ENCODE measurements around the gene CYGB. TPM values are rescaled to one million over a fixed set of nuclear protein-coding genes. Genes with fewer than 3 reads are reported as not detected.

Gene CYGB
- total and polyA plus RNA-seq, 10 of the 15 experiments (the other 5 are each of a cell fraction or from before 2014, with no cell fraction given): 0.34 TPM; not detected in 9

DNA sequence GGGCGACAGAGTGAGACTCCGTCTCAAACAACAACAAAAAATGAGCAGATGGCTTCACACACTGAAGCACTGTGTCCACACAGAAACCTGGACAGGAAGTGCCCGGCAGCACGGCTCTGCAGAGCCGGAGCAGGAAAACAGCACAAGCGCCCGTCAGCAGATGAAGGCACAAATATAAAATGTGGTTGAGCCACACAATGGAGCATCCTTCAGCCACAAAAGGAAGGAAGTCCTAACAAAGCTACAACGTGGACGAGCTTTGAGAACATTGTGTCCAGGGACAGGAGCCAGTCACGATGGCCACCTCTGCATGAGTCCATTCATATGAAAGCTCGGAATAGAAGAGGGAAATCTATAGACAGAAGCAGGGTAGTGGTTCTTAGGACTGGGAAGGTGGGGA lies 51.9 kb downstream of the CYGB start:
- FAIRE-seq: peak; percentile 18

DNA sequence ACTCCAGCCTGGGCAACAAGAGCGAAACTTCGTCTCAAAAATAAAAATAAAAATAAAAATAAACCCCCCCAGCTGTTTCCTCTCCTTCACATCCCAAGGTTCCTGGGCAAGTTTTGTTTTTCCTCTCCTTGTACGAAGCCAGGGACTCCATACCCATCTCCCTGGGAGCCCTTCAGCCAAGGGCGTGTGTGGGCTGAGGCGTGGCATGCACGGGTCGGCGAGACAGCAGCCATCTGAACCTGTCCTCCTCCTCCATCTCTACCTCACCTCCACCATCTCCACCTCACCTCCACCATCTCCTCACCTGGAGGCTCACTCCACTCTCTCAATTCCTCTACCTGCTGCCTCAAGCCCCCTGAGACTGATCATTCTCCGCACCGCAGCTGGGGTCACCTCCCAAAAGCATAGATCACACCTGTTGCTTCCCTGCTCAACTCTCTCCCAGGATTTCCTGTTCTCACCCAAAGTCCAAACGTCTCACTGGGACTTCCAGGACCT lies 53.2 kb downstream of the CYGB start:
- peak overlapping the region; percentile 13; the same call in 1 of the 2 replicates for H3K4me2 ChIP-seq (ENCODE audit: control insufficient read depth, insufficient read depth)
- no peaks in the 10 kb centered on the region for H3K27me3 ChIP-seq (replicated peaks in 1 of 2; ENCODE audit: control insufficient read depth in 2 of 2, insufficient read depth in 2 of 2, low read length in 1 of 2)
- FAIRE-seq (peak; percentile 75), DNase-seq (ENCODE audit: low read depth, low spot score) (no peak), ATAC-seq (no peak)
- no peak overlapping the region for H2AFZ ChIP-seq (ENCODE audit: control insufficient read depth, low read depth, low read length)
- ChIA-PET RAD21 (ENCODE audit: unreplicated experiment) (no interaction called here), POLR2A (interaction anchor here (6.9 kb wide), 1 partner anchor 16 kb away, joined by 101 read pairs; the partner anchor contains the start of gene RHBDF2), SMC1A (ENCODE audit: uncharacterized antibody, unreplicated experiment) (interaction anchor here (5.4 to 12.0 kb wide), 2 partner anchors 8 to 16 kb away, joined by 49 to 115 read pairs; partner anchors contain the start of gene RHBDF2), CTCF (interaction anchor here (0.9 to 2.5 kb wide), 2 partner anchors 8 to 14 kb away, joined by 6 to 8 read pairs; no protein-coding TSS in a partner anchor)
- no peak overlapping the region for H3K4me3 ChIP-seq
- WGBS (ENCODE audit: insufficient coverage, insufficient replicate concordance, low lambda C conversion rate, missing lambda C conversion rate): 89% methylated on average over 11 of the region's 11 CpGs
- H3K36me3 ChIP-seq (ENCODE audit: control insufficient read depth in 2 of 2, insufficient read depth in 2 of 2, low read length in 1 of 2): no peaks in the 10 kb centered on the region; a peak in 1 of 4 replicates
- H3K79me2 ChIP-seq (ENCODE audit: control insufficient read depth, insufficient read depth, low read length): peaks cover 8% of the 10 kb centered on the region; the same call in 1 of the 2 replicates
- intact Hi-C loops (cut with micrococcal nuclease; ENCODE audit: unreplicated experiment): no loop called here
- H4K20me1 ChIP-seq (ENCODE audit: control insufficient read depth, insufficient read depth): no peaks in the 10 kb centered on the region
- BruUV-seq (replicated peaks): no TSS peak
- H3K27ac ChIP-seq (ENCODE audit: control insufficient read depth, insufficient read depth): peak overlapping the region; percentile 30; the same call in 1 of the 2 replicates
- in situ Hi-C loops (cut with MboI): no loop called here
- no peak overlapping the region for H3K9ac ChIP-seq (ENCODE audit: control insufficient read depth, insufficient read depth, low read length)
- peaks cover 53% of the 10 kb centered on the region for H3K4me1 ChIP-seq (ENCODE audit: control insufficient read depth, insufficient read depth, low read length)
- H3K9me3 ChIP-seq (replicated peaks; ENCODE audit: control insufficient read depth, insufficient read depth, low read length): no peaks in the 10 kb centered on the region
- TF ChIP-seq ZNF384 (IDR thresholded peaks at IDR 0.05; ENCODE audit: borderline replicate concordance, low read depth, low read length): no peak
- TF ChIP-seq, protein P1, sequence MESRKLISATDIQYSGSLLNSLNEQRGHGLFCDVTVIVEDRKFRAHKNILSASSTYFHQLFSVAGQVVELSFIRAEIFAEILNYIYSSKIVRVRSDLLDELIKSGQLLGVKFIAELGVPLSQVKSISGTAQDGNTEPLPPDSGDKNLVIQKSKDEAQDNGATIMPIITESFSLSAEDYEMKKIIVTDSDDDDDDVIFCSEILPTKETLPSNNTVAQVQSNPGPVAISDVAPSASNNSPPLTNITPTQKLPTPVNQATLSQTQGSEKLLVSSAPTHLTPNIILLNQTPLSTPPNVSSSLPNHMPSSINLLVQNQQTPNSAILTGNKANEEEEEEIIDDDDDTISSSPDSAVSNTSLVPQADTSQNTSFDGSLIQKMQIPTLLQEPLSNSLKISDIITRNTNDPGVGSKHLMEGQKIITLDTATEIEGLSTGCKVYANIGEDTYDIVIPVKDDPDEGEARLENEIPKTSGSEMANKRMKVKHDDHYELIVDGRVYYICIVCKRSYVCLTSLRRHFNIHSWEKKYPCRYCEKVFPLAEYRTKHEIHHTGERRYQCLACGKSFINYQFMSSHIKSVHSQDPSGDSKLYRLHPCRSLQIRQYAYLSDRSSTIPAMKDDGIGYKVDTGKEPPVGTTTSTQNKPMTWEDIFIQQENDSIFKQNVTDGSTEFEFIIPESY (IDR thresholded peaks at IDR 0.05): no peak
- no peak for TF ChIP-seq SIN3A (IDR thresholded peaks at IDR 0.05; ENCODE audit: low read depth, low read length)
- TF ChIP-seq, protein P2, sequence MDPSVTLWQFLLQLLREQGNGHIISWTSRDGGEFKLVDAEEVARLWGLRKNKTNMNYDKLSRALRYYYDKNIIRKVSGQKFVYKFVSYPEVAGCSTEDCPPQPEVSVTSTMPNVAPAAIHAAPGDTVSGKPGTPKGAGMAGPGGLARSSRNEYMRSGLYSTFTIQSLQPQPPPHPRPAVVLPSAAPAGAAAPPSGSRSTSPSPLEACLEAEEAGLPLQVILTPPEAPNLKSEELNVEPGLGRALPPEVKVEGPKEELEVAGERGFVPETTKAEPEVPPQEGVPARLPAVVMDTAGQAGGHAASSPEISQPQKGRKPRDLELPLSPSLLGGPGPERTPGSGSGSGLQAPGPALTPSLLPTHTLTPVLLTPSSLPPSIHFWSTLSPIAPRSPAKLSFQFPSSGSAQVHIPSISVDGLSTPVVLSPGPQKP (IDR thresholded peaks at IDR 0.05; ENCODE audit: low read depth, low read length): no peak
- no peak for TF ChIP-seq ATF7 (IDR thresholded peaks at IDR 0.05; ENCODE audit: low read depth)
- TF ChIP-seq CEBPB (IDR thresholded peaks at IDR 0.05; ENCODE audit: borderline replicate concordance in 1 of 2, low read depth in 2 of 2, low read length in 2 of 2): no peak
- TF ChIP-seq, protein P3, sequence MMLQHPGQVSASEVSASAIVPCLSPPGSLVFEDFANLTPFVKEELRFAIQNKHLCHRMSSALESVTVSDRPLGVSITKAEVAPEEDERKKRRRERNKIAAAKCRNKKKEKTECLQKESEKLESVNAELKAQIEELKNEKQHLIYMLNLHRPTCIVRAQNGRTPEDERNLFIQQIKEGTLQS (IDR thresholded peaks at IDR 0.05; ENCODE audit: borderline replicate concordance, extremely low read depth, low read depth, low read length): no peak
- TF ChIP-seq JUND (IDR thresholded peaks at IDR 0.05; ENCODE audit: low read depth, low read length): no peak

More for the DNA sequence above, 51.9 kb downstream of the CYGB start:
- ChIA-PET POLR2A (interaction anchor here (0.6 to 6.9 kb wide), 4 partner anchors 10 to 74 kb away, joined by 3 to 101 read pairs (median 6); partner anchors contain the start of gene RHBDF2), SMC1A (ENCODE audit: uncharacterized antibody, unreplicated experiment) (interaction anchor here (1.0 to 12.0 kb wide), 3 partner anchors 9 to 21 kb away, joined by 3 to 115 read pairs (median 4); partner anchors contain the start of gene RHBDF2), CTCF (interaction anchor here (1.5 to 2.5 kb wide), 2 partner anchors 9 to 13 kb away, joined by 3 to 8 read pairs; no protein-coding TSS in a partner anchor), RAD21 (ENCODE audit: unreplicated experiment) (interaction anchor here (1.5 kb wide), 1 partner anchor 13 kb away, joined by 4 read pairs; no protein-coding TSS in a partner anchor)
- peaks cover 49% of the 10 kb centered on the region for H3K4me1 ChIP-seq (ENCODE audit: control insufficient read depth, insufficient read depth, low read length)
- H3K4me3 ChIP-seq: no peak overlapping the region
- BruUV-seq (replicated peaks): no TSS peak
- no peaks in the 10 kb centered on the region for H4K20me1 ChIP-seq (ENCODE audit: control insufficient read depth, insufficient read depth)
- no peak overlapping the region for H3K9ac ChIP-seq (ENCODE audit: control insufficient read depth, insufficient read depth, low read length)
- DNase-seq (ENCODE audit: low read depth, low spot score): no peak
- peak overlapping the region; percentile 37; the same call in 1 of the 2 replicates for H3K27ac ChIP-seq (ENCODE audit: control insufficient read depth, insufficient read depth)
- H3K27me3 ChIP-seq (replicated peaks in 1 of 2; ENCODE audit: control insufficient read depth in 2 of 2, insufficient read depth in 2 of 2, low read length in 1 of 2): no peaks in the 10 kb centered on the region
- no peaks in the 10 kb centered on the region for H3K9me3 ChIP-seq (replicated peaks; ENCODE audit: control insufficient read depth, insufficient read depth, low read length)
- no peak overlapping the region for H2AFZ ChIP-seq (ENCODE audit: control insufficient read depth, low read depth, low read length)
- intact Hi-C loops (cut with micrococcal nuclease; ENCODE audit: unreplicated experiment): no loop called here
- no peak overlapping the region for H3K4me2 ChIP-seq (ENCODE audit: control insufficient read depth, insufficient read depth)
- in situ Hi-C loops (cut with MboI): no loop called here
- TF ChIP-seq, protein P4, sequence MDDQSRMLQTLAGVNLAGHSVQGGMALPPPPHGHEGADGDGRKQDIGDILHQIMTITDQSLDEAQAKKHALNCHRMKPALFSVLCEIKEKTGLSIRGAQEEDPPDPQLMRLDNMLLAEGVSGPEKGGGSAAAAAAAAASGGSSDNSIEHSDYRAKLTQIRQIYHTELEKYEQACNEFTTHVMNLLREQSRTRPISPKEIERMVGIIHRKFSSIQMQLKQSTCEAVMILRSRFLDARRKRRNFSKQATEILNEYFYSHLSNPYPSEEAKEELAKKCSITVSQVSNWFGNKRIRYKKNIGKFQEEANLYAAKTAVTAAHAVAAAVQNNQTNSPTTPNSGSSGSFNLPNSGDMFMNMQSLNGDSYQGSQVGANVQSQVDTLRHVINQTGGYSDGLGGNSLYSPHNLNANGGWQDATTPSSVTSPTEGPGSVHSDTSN (IDR thresholded peaks at IDR 0.05; ENCODE audit: insufficient replicate concordance, low read depth, low read length): no peak
- no peaks in the 10 kb centered on the region; a peak in 1 of 4 replicates for H3K36me3 ChIP-seq (ENCODE audit: control insufficient read depth in 2 of 2, insufficient read depth in 2 of 2, low read length in 1 of 2)
- ATAC-seq: no peak
- 36% methylated on average over 11 of the region's 11 CpGs for WGBS (ENCODE audit: insufficient coverage, insufficient replicate concordance, low lambda C conversion rate, missing lambda C conversion rate)
- peaks cover 8% of the 10 kb centered on the region; the same call in 1 of the 2 replicates for H3K79me2 ChIP-seq (ENCODE audit: control insufficient read depth, insufficient read depth, low read length)
